ENCODE measurements around the gene ST6GAL1. TPM values are rescaled to one million over a fixed set of nuclear protein-coding genes. Genes with fewer than 3 reads are reported as not detected.

Gene ST6GAL1
- total and polyA plus RNA-seq, 10 of the 15 experiments (the other 5 are each of a cell fraction or from before 2014, with no cell fraction given) = 74.2 to 248 (median 149) TPM

- 92% methylated on average over 7 of the region's 7 CpGs for WGBS (ENCODE audit: insufficient coverage, insufficient replicate concordance, low lambda C conversion rate, missing lambda C conversion rate)
- Histone ChIP-seq H4K20me1 (ENCODE audit: control insufficient read depth, insufficient read depth) (no peaks in the 10 kb centered on the region), H3K9ac (ENCODE audit: control insufficient read depth, insufficient read depth, low read length) (no peak overlapping the region), H3K36me3 (ENCODE audit: control insufficient read depth in 2 of 2, insufficient read depth in 2 of 2, low read length in 1 of 2) (no peaks in the 10 kb centered on the region), H3K79me2 (ENCODE audit: control insufficient read depth, insufficient read depth, low read length) (no peaks in the 10 kb centered on the region), H3K4me1 (ENCODE audit: control insufficient read depth, insufficient read depth, low read length) (peaks cover 6% of the 10 kb centered on the region; the same call in 1 of the 2 replicates), H3K4me2 (ENCODE audit: control insufficient read depth, insufficient read depth) (no peak overlapping the region), H3K27ac (ENCODE audit: control insufficient read depth, insufficient read depth) (no peak overlapping the region), H3K4me3 (no peak overlapping the region), H3K27me3 (replicated peaks in 1 of 2; ENCODE audit: control insufficient read depth in 2 of 2, insufficient read depth in 2 of 2, low read length in 1 of 2) (no peaks in the 10 kb centered on the region), H2AFZ (ENCODE audit: control insufficient read depth, low read depth, low read length) (no peak overlapping the region), H3K9me3 (replicated peaks; ENCODE audit: control insufficient read depth, insufficient read depth, low read length) (no peaks in the 10 kb centered on the region)
- FAIRE-seq (no peak), ATAC-seq (no peak), DNase-seq (ENCODE audit: low read depth, low spot score) (no peak)
- in situ Hi-C loops (cut with MboI) = no loop called here
- BruUV-seq (replicated peaks) = no TSS peak
- ChIA-PET POLR2A (interaction anchor here (0.6 kb wide), 1 partner anchor 99 kb away, joined by 4 read pairs; no protein-coding TSS in a partner anchor), RAD21 (ENCODE audit: unreplicated experiment) (interaction anchor here (1.3 kb wide), 1 partner anchor 45 kb away, joined by 3 read pairs; no protein-coding TSS in a partner anchor), CTCF (interaction anchor here (1.1 to 4.9 kb wide), 4 partner anchors 8 to 60 kb away, joined by 3 to 45 read pairs (median 10); no protein-coding TSS in a partner anchor), SMC1A (ENCODE audit: uncharacterized antibody, unreplicated experiment) (interaction anchor here (1.0 kb wide), 1 partner anchor 14 kb away, joined by 3 read pairs; no protein-coding TSS in a partner anchor)
- intact Hi-C loops (cut with micrococcal nuclease; ENCODE audit: unreplicated experiment) = no loop called here
- TF ChIP-seq TCF12 (IDR thresholded peaks at IDR 0.05; ENCODE audit: low read depth, low read length) = no peak
- TF ChIP-seq MAX (IDR thresholded peaks at IDR 0.05; ENCODE audit: low read depth, low read length) = no peak
- TF ChIP-seq ZBTB4 (CRISPR knock-in tag; IDR thresholded peaks at IDR 0.05) = no peak
- no peak for TF ChIP-seq MLLT1 (IDR thresholded peaks at IDR 0.05)
- no peak for TF ChIP-seq SMAD5 (IDR thresholded peaks at IDR 0.05; ENCODE audit: low read depth)
- no peak for TF ChIP-seq IKZF1 (conservative IDR thresholded peaks at IDR 0.05)
- TF ChIP-seq TBL1XR1 (IDR thresholded peaks at IDR 0.05; ENCODE audit: low read depth, low read length) = no peak
- TF ChIP-seq TAF1 (IDR thresholded peaks at IDR 0.05; ENCODE audit: borderline replicate concordance, low read depth, low read length) = no peak
- no peak for TF ChIP-seq POU2F2 (IDR thresholded peaks at IDR 0.05; ENCODE audit: borderline replicate concordance, low read depth, low read length)
- TF ChIP-seq BCLAF1 (IDR thresholded peaks at IDR 0.05) = no peak
- no peak for TF ChIP-seq KLF5 (IDR thresholded peaks at IDR 0.05; ENCODE audit: partially characterized antibody)
- no peak for TF ChIP-seq IRF5 (IDR thresholded peaks at IDR 0.05; ENCODE audit: borderline replicate concordance)
- TF ChIP-seq HDAC6 (IDR thresholded peaks at IDR 0.05; ENCODE audit: unreplicated experiment) = no peak
- no peak for TF ChIP-seq JUND (IDR thresholded peaks at IDR 0.05; ENCODE audit: low read depth, low read length)
- TF ChIP-seq RFX5 (IDR thresholded peaks at IDR 0.05; ENCODE audit: low read depth, low read length) = no peak
- no peak for TF ChIP-seq SIN3A (IDR thresholded peaks at IDR 0.05; ENCODE audit: low read depth, low read length)
Measured at GRCh38 chr3:187104933-187105332, 174.6 kb downstream of the ST6GAL1 start.

Data from GM12878 (cell line).